ENCODE measurements around the gene LYSMD3.
"Not testable (repeated sequence)": the region's sequence is repeated elsewhere in the genome, so short reads cannot be mapped to it uniquely, and the experiment has no call there.

The LYSMD3 gene

DNA sequence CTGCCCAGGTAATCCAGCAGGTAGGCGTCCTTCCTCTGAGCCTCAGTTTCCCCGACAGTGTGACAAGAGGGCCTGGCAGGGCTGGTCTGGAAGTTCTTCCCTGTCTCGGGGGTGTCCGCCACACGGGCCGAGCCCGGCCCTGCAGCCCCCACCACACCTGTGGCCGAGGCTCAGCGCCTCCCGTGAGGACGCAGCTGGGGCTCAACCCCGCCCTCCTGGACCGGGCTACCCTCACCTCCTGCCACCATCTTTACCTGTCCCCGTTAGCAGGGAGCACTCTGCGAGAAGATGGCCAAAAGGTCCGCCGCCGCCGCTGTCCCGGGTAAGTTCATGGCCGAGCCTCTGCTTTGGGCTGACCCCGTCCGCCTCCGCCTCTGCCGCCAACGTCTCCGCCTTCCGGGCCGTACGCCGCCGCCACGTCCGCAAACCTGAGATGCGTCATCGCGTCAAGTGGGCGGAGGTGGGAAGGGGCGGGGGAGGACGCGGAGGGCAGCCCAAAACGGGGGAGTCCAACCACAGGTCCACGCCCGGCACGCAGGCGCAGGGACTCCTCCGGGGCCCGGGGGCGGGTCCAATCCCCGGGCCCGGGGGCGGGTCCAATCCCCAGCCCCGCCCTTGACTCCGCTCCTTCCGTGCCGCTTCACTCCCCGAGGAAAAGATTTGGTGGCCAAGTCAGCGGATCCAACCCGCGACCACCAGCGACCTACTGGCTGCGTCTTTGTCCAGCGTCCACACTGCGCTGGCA lies at the start of gene LYSMD3:
Gene LYSMD3 (minus strand): TSS at position 391 of the 745 bp plus-strand sequence. CDS start 4,295 bp downstream, outside the sequence.
- DNase-seq = peak; percentile 94

DNA sequence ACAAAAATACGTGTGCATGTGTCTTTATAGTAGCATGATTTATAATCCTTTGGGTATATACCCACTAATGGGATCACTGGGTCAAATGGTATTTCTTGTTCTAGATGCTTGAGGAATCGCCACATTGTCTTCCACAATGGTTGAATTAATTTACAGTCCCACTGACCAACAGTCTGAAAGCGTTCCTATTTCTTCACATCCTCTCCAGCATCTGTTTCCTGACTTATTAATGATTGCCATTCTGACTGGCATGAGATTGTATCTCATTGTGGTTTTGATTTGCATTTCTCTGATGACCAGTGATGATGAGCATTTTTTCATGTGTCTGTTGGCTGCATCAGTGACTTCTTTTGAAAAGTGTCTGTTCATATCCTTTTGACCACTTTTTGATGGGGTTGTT lies 47.2 kb upstream of the LYSMD3 start:
- DNase-seq = not testable (repeated sequence)

DNA sequence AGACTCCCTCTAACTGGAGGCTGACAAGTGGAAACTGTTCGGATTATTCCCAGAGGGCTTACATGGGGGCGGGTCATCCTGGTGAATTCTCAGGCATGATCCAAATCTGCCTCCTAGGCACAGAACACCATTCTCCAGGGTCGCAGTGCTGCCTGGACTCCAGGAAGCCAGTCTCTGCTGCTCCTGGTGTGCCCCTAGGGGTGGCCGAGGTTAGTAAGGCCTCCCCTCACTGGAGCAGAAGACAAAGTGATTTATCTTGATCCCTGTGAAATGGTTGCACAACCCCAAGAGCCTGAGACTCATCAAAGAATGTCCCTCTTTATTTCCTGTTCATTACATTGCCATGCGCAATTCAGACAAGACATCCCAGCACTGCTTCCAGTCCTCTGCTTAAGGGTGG lies 46.3 kb upstream of the LYSMD3 start:
- DNase-seq = no peak

DNA sequence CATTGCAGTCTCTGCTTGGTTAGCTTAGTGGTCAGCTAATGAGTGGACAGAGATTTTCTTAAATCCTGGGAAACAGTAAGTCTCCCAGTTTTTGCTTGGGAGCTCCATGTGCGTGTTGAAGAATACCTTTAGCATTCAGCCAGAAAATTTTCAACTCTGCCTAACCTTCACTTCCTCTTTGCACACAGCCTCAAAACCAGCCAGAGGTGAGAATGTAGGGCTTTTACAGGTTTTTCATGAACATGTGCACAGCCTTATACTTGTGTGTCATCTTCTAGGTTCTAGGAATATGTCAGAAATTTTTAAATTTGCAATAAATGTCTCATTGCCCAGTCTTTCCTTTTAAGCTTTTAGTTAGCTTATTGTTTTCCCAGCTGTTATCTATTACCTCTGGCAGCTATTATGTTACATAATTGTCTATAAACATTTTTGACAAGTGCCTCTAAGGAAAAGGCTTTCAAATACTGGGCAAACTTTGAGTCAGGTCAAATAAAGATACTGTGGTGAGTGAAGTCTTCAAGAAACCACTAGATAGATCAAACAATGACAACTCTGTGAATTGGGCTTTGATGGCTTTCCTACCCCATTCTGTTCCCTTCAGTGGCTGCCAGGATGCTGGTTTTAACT lies 41.9 kb upstream of the LYSMD3 start:
- DNase-seq = no peak

DNA sequence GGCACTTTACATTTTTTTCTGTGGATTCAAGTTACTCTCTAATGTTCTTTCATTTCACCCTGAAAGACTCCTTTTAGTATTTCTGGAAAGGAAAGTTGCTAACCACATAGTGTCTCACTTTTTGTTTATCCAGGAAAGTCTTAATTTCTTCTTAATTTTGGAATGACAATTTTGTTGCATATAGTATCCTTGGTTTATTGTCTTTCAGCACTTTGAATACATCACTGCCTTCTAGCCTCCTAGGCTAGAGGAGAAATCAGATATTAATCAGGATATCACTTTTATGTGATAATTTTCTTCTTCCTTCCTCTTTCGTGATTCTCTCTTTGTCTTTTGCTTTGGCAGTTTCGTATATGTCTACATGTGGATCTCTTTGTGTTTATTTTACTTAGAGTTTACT lies 40.6 kb upstream of the LYSMD3 start:
- no peak for DNase-seq

DNA sequence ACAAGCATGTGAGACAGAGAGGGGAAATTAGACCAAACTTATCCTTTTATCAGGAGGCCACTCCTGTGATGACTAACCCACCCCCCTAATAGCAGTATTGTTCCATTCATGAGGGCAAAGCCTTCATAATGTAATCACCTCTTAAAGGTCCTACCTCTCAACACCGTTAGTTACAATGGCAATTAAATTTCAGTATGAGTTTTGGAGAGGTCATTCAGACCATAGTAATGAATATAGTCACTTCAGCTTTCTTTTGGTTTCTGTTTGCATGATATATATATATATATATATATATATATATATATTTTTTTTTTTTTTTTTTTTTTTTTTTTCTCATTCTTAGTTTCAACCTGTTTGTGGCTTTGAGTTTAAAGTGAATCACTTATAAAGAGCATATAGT lies 39.7 kb upstream of the LYSMD3 start:
- DNase-seq = no peak

DNA sequence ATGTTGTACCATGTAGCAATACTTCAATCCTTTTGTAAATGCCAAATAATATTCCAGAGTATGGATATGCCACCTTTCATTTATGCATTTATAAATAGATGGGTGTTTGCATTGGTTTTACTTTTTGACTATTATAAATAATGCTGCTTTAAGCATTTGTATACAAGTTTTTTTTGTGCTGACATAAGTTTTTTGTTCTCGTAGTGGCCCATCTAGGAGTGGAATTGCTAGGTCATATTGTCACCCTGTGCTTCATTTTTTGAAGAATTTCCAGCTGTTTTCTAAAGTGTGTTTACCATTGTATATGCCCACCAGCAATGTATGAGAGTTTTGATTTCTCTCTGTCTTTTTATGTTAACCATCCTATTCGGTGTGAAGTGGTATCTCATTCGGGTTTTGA lies 36.1 kb upstream of the LYSMD3 start:
- no peak for DNase-seq

DNA sequence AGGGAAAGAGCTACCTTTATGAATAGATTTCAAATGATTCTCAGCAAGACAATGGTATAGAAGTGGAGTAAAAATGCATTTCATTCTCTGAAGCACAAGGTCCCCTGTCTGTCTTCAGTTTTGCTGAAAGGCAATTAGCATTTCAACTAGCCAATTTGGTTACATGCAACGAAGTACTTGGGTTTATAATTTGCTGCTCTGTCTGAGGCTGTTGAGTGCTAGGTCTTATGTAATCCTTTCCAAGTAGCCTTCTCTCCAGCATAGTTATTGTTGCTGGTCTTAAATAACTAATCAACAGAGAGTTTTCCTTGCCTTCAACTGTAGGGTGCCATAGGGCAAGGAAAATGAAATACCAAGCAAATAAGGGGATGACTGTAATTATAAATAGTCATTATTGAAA lies 33.7 kb upstream of the LYSMD3 start:
- no peak for DNase-seq

DNA sequence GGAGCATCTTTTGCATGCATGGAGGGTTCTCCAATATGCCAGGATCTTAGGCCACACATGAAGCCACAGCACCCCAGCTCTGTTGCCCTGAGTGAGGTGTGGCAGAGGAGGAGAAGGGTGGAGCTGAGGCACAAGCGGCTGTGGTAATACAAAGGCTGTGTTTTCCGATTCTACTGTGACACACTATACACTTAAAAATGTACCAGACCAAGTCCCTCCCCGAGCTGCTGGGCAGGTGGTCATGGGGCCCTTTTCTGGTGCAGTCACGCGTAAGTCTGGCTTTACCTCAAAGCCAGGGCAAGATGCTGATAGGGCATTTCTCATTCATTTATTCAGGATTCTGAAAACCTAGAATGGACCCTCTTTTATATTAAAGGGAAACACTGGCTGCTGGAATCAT lies 33.0 kb upstream of the LYSMD3 start:
- no peak for DNase-seq

DNA sequence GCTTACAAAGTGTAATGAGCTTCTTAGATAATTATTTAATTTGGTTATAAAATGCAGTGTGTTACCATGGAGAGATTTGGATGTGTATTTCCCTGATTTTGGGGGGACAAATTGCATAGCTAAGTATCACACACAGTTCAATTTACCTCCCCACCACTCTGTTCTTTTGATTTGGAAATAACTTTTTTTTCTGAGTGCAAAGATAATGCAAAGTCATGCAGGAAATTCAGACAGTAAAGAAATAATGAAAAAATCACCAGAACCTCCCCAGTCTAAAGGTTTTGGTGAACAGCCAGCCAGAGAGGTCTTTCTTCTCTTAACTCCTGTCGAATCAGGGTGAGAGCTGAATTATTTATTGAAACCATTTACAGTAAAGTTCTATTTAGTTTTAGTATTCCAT lies 32.4 kb upstream of the LYSMD3 start:
- no peak for DNase-seq

DNA sequence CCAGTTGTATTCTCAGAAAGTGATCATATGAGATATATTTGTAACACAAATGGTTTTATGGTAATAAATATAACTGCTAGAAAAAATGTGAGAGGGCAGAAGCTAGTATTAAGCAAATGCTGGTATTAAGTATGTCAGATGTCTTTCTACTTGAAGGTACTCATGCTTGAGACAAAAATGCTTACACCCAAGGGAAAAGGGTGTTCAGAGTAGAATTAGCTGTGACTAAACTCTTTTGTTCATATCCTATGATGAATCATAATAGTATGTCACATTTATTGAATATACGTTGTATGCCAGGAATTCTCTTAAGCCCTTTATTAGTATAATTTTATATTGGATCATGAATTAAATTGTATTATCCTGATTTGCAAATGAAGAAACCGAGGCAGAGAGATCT lies 31.4 kb upstream of the LYSMD3 start:
- DNase-seq = no peak

DNA sequence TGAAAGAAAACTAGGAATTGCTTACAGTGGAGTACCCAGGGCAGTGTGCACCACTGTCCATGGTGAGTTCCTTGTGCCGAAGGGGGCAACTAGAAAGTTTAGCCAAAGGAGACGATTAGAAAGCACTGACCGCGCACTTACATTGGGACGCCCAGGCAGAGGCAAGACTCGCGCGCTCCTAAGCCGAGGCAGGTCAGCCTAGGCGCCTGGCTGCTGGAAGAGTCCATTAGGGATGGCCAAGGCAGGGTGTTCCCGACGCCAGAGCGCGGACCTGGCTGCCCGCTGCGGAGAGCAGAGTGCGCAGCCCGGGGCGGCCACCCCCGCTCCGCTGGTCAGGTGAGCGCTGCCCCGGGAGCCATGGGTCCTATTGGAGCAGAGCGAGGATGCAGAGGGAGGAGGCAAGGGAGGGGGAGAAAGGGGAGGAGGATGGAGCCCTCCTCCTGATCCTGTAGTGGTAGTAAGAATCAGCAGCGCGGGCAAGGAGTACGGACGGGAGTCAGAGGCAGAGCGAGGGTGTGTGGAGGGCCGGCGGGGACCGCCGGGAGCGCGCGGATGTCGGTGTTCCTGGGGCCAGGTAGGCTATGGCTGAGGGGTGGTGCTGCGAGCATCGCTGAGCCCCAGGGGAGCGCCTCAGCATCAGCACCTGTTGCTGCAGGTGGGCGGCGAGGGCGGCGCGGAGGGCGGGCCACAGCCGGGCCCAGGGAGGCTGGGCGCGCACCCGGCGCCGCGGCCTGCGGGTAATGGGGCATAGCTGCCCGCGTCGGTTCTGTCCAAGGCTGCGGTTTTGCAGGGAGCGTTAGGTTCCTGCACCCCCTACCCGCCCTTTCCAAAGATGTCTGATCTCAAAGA lies 29.2 kb upstream of the LYSMD3 start, which contains the start of gene ADGRV1:
Gene ADGRV1 (plus strand): TSS at position 454 of the 849 bp plus-strand sequence. CDS start 99 bp downstream, at position 553.
- DNase-seq = peak; percentile 12

DNA sequence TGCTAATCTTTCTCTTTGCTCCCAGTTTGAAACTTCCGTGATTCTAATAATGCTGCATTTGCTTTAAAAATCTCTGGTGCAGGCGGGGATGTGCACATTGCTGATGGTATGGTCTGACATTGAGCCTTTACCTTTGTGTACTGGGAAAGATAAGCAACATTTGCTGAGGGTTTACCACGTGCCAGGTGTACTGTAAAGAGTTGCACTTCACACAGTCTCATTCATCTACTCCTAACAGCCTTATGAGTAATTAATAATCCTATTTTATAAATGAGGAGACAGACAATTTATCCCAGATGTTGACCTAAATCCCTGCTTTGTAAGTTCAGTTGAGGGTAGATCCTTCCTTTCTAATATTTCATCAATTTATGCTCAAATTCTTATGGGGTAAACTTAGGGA lies 28.5 kb upstream of the LYSMD3 start:
- DNase-seq = no peak

DNA sequence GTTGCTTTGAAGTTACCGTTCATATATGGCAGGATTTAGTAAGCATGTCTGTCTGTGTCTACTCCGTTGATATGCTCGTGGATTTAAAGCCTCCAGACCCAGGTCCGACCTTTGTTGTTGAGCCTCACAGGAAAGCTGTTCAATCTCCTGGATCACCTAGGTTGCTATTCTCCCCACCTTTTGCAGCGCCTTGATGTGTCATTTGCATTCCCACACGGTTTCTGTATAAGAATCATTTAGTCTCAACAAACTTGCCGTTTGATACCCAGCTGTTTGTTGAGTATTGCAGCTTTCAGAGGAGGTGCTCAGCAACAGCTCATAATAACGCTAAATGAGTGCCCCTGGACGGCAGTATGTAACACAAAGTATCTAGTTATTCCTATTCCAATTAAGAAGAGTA lies 28.0 kb upstream of the LYSMD3 start:
- DNase-seq = no peak

DNA sequence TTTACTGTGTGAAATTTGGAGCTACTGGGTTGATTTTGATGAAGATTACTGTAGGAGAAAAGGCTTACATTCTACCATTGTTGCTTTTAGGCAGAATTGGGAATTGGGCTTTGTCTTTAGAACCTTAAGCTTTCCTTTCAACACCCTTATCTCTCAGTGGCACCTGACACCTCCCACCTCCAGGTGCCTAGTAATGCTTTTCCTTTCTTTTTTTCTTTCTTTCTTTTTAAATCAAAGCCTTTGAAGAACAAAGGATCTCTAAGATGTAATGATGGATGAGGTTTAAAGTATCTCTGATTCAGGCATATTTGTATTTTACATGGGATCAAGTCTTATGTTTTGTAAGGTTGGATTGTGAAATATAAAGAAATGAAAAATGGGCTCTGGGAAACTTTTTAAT lies 26.3 kb upstream of the LYSMD3 start:
- DNase-seq = no peak

DNA sequence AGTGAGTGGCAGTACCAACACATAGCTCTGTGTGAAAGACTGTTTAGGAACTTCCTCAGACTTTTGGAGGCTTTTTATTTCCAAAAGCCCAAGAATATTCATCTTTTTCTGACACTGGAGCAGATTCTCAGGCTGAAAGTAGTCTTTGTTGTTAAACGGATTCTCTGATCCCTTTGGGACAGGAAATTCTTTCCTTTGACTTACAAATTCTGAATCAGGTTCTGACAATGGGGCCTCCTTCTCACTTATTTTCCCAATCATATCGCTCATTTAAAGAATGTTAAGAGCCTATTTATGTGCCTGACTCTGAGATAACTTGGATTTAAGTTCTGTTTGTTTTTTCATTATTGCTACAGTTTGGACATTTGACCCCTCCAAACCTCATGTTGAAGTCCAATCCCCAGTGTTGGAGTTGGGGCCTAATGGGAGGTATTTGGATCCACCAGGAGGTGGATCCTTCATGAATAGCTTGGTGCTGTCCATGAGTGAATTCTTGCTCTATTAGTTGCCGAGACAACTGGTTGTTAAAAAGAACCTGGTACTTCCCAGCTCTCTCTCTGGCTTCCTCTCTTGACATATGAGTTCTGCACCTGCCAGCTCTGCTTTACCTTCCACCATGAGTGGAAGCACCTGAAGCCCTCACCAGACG lies 25.1 kb upstream of the LYSMD3 start:
- DNase-seq = no peak

DNA sequence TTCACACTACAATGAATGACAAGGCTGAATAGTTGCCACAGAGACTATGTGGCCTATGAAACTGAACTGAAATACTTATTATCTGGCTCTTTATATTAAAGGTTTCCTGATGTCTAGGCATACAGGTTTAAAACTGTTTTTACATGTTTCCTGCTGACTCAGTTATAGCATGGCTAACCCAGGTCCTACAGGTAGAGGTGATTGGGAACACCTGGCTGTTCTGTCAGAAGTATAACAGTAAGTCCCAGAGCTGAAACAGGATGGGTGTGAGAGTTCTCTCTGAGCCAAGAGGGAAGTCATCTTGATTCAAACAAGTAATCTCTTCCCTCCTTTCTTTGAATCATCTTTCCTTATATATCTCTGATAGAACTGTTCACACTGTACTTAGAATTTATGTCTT lies 24.3 kb upstream of the LYSMD3 start:
- DNase-seq = no peak

DNA sequence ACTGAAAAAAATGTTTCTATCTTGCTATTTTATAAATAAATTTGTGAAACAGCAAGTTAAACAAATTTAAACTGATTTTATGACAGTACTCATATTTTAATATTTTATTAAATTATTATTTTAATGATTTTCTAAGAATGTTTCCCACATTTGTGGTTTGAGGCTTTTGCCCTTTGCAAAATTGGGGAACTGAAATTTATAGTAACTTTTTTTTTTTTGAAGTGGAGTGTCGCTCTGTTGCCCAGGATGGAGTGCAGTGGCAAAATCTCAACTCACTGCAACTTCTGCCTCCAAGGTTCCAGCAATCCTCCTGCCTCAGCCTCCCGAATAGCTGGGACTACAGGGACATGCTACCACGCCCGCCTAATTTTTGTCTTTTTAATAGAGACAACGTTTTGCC lies 22.0 kb upstream of the LYSMD3 start:
- DNase-seq = no peak

DNA sequence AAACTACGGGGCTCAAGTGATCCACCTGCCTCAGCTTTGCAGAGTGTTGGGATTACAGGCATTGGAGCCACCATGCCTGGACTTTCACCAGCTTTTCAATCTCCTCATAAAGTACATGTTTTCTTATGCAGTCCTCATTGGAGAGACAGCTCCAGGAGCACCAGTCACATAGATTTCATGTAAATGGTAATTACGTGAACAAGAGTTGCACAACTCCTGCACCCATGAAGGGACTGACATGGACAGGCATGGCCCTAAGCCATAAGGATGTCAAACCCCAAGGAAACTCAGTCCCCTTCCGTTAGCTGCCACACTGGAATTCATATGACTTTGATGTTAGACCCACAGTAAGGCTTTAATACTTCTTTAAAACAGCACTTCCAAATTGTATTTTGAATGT lies 21.6 kb upstream of the LYSMD3 start:
- no peak for DNase-seq

DNA sequence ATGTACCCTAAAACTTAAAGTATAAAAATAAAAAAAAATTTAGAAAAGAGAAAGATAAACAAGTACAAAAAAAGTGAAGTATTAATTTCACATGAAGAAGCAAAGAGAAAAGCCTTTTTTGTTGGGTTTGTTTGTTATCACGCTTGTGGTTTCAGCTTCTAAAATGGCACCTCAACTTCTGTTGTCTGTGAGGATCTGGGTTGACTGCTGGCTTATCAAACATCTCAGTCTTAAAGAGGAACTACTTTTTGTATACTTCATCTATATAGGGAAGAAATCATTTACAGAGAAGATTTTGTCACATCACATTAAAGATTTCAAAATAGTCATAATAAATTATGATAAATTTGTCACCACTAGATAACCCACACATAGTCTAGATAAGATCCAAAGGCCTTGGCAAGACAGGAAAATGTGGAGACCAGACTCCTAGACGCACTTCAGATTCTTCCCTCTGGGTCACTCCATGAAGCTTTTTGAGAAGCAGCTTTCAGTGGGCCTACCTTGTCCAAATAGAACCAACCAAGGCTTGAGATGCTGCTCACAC lies 20.4 kb upstream of the LYSMD3 start:
- DNase-seq = no peak

DNA sequence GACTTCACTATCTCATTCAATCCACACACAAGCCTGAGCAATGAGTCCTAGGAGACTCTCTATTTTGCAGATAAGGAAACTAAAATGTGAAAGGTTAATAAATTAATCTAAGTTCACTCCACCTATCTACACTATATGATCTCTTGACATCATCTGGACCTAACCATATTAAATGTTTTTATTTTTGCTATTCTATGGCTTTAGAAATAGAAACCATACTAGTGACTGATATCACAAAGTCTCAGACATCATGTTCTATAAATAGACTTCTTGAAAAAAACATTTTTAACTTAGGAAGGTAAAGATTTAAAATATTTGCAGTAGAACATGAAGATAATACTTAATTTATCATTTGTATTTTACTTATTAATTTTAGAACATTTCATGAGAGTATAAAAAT lies 19.8 kb upstream of the LYSMD3 start:
- DNase-seq = no peak

DNA sequence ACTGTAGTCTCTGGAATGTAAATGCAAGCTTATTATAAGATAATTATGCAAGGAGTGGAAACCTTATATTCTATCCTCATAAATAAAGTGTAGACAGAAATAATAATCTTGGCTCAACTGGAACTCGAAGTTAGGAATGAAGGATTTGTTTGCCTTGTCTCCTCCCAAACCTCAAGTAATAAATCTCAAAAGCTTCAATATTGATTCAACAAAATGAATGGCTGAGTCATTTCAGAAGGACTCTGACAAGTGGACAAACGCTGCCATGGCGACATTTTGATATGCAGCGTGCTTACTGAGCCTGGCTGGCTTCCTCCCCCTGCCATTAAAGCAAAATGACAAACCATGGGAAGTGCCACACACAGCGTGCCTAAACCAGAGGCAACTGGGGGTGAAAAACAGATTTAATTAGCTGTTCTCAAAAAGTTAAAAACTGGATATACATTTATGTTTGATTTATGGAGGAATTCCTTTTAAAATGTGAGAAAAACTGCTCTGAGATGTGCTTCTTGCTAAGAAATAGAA lies 18.7 kb upstream of the LYSMD3 start:
- DNase-seq = no peak

DNA sequence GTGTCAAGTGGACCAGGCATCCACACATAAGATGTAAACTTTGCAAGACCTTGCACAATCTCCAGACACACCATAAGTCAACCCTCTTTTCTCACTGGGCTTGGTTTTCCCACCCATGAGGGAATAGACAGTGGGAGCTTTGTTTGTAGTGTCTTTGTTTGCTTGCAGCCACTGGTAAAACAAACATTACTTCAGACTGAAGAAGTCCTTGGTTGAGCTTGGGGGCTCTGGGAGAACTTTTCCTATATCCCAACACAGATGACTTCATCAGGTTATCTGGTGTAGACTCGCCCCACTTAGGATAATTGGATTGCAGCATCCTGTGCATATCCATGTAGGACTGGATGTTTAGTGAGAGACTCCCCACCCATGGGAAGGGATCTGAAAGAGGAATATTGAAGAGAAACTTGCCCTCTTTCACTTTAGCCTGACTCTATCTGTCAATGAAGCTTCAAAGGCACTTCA lies 17.7 kb upstream of the LYSMD3 start:
- DNase-seq = no peak
